Hepatocyte (in vitro differentiated cells): ENCODE measurements around the gene TMEM108.

Experiments used
- EZH2phosphoT487 ChIP-seq: fragments of 200-600 bp; sonication (generic); IDR thresholded peaks from one replicate; pipeline ENCODE4 v1.6.1; 2018; ENCODE audit warnings: antibody characterized with exemption, mild to moderate bottlenecking, low read depth, moderate library complexity; ENCODE audit not compliant: unreplicated experiment, severe bottlenecking
- TF ChIP-seq, protein P1 (sequence below): fragments of 200-600 bp; sonication (generic); IDR thresholded peaks from 2 replicates; pipeline ENCODE4 v1.5.1; 2016; ENCODE audit warnings: antibody characterized with exemption, mild to moderate bottlenecking; ENCODE audit not compliant: poor library complexity

DNA sequence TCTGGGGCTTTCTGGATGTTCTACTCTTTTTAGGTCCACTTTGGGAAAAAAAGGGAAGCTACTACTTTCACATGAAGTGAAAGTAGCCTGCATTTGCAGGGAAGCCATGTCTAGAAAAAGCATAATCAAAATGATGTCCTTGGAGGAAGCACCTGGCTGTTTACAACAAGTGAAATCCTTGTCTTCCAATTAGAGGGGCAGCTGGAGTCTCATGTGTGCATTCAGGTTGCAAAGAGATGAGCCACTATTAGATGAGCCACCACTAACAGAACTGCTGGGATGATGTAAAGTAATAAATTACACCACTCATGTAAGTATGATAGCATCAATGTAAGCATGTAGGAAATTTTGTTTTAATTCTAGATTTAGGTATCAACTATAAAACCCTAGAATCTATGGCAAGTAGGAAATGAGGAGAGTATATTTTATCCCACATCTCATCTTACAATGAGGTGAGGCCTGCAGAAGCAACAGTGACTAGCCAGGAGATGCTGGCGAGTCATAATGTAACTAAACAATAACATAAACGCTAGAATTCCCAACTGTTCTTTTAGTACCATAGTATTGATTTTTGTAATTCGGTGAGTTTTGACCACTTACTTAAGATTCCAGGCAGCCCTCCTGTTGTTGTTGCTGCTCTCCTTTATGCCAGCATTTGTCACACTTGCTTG is 75.9 kb downstream of the TMEM108 start:
- TF ChIP-seq, protein P1, sequence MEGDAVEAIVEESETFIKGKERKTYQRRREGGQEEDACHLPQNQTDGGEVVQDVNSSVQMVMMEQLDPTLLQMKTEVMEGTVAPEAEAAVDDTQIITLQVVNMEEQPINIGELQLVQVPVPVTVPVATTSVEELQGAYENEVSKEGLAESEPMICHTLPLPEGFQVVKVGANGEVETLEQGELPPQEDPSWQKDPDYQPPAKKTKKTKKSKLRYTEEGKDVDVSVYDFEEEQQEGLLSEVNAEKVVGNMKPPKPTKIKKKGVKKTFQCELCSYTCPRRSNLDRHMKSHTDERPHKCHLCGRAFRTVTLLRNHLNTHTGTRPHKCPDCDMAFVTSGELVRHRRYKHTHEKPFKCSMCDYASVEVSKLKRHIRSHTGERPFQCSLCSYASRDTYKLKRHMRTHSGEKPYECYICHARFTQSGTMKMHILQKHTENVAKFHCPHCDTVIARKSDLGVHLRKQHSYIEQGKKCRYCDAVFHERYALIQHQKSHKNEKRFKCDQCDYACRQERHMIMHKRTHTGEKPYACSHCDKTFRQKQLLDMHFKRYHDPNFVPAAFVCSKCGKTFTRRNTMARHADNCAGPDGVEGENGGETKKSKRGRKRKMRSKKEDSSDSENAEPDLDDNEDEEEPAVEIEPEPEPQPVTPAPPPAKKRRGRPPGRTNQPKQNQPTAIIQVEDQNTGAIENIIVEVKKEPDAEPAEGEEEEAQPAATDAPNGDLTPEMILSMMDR, result no peak
- TF ChIP-seq EZH2phosphoT487, result no peak
